Smooth muscle cell of the pulmonary artery (primary cell): ENCODE data around the gene PSMA3. TPM values are rescaled to one million over a fixed set of nuclear protein-coding genes. Genes with fewer than 3 reads are reported as not detected.

ENCODE experiments used
- total RNA-seq: library from RNA; depleted of rRNA; stranded (reverse); fragments of >200 nt; gene quantifications from 2 replicates; pipeline ENCODE4 v1.2.3, GENCODE V29; 2014

Gene PSMA3
- 68.9 and 83.9 TPM in 2 replicates for total RNA-seq

GRCh38 chr14:58244556-58245387 lies at the start of gene PSMA3:
TSS of gene PSMA3 (plus strand) at chr14:58244843. CDS start at chr14:58244921, 78 bp downstream.

GRCh38 chr14:58199726-58200479 lies 44.7 kb upstream of the PSMA3 start, which contains the start of gene ACTR10:
TSS of gene ACTR10 (plus strand) at chr14:58200149. CDS start at chr14:58200218, 69 bp downstream.

GRCh38 chr14:58298477-58299400 lies 54.1 kb downstream of the PSMA3 start, which contains the start of gene ARID4A:
TSS of gene ARID4A (plus strand) at chr14:58298555. CDS start at chr14:58299855, 1,300 bp downstream.

Other genes starting within 250 kb of the PSMA3 start
- 9.1 and 9.6 TPM in 2 replicates for gene ARMH4, start 92.6 kb upstream of the PSMA3 start, total RNA-seq
- 38.0 and 39.3 TPM in 2 replicates for gene ACTR10, start 44.7 kb upstream of the PSMA3 start, total RNA-seq
- gene ARID4A, start 53.7 kb downstream of the PSMA3 start, total RNA-seq: 7.8 and 9.5 TPM in 2 replicates
- not detected in 2 replicates for gene TOMM20L, start 151.1 kb downstream of the PSMA3 start, total RNA-seq
- 16.6 and 17.3 TPM in 2 replicates for gene TIMM9, start 182.7 kb downstream of the PSMA3 start, total RNA-seq
- gene KIAA0586, start 182.9 kb downstream of the PSMA3 start, total RNA-seq: 18.6 and 19.5 TPM in 2 replicates